HCT116 (cell line): Measurements from ENCODE around the gene GNG2. TPM values are rescaled to one million over a fixed set of nuclear protein-coding genes. Genes with fewer than 3 reads are reported as not detected.

Experiments used
- ATAC-seq: fragments of 200-7000 bp; cut with Tn5 transposase; 2 replicates; pipeline ENCODE4 v1.9.1; 2020; ENCODE audit warnings: mild to moderate bottlenecking, moderate library complexity
- BruUV-seq: library from RNA; stranded (reverse); fragments of 400-500 nt; replicated peaks from 2 replicates; lab custom pipeline; 2021; lab: Mats Ljungman, UMichigan
- CTCF ChIA-PET: fragments of 300-600 bp; sonication (Branson Sonifier 250); formaldehyde crosslinking; loops from one replicate; lab custom pipeline; 2021; ENCODE audit warnings: antibody characterized with exemption; lab: Charles Lee
- POLR2A ChIA-PET: fragments of 300-600, 350-600 bp; sonication (Branson Sonifier 250); formaldehyde crosslinking; loops from one replicate; lab custom pipeline; 2021; ENCODE audit warnings: antibody characterized with exemption; lab: Charles Lee
- RAD21 ChIA-PET, 2 experiments: fragments of 300-600 bp; sonication (Branson Sonifier 250); formaldehyde crosslinking; loops; one replicate each; lab custom pipeline; 2023; ENCODE audit warnings: low total read pairs in 2 of 2; ENCODE audit not compliant: uncharacterized antibody in 2 of 2, unreplicated experiment in 2 of 2, low non-redundant PET in 1 of 2; lab: Charles Lee
- DNase-seq: peaks from one replicate; pipeline ENCODE4 v3.0.0-alpha.2; 2010; ENCODE audit warnings: low read depth, low spot score
- H2AFZ ChIP-seq: fragments of 200-600 bp; shearing (Covaris generic), sonication (generic); 2 replicates; pipeline ENCODE4 v1.6.1; 2017; ENCODE audit warnings: low read depth, mixed run types, mixed read lengths, antibody characterized with exemption, low read length; ENCODE audit not compliant: poor library complexity, severe bottlenecking
- H3K27ac ChIP-seq: 2 replicates; pipeline ENCODE4 v1.5.1; 2012; ENCODE audit warnings: low read depth, low read length
- H3K27me3 ChIP-seq: fragments of 200-600 bp; sonication (generic); 2 replicates; pipeline ENCODE4 v1.6.1; 2016; ENCODE audit warnings: mixed run types, low read length, mixed read lengths; ENCODE audit not compliant: insufficient read depth
- H3K36me3 ChIP-seq, 2 experiments: fragments of 200-500 bp in 1 of 2; fragments of 200-600 bp in 1 of 2; sonication (Bioruptor generic) in 1 of 2; sonication (generic) in 1 of 2; 2 replicates each; pipeline versions ENCODE4 v1.5.1 to v1.6.1; 2014 to 2016; ENCODE audit warnings: low read length in 2 of 2, inconsistent platforms in 1 of 2, mixed read lengths in 1 of 2, mixed run types in 1 of 2; ENCODE audit not compliant: insufficient read depth in 2 of 2, control insufficient read depth in 1 of 2
- H3K4me1 ChIP-seq, 2 experiments: fragments of 200-600 bp in 1 of 2; sonication (generic) in 1 of 2; 2 replicates each; pipeline versions ENCODE4 v1.5.1 to v1.6.1; 2012 to 2017; ENCODE audit warnings: low read length in 2 of 2, inconsistent platforms in 1 of 2, mild to moderate bottlenecking in 1 of 2, mixed read lengths in 1 of 2, mixed run types in 1 of 2, moderate library complexity in 1 of 2; ENCODE audit not compliant: insufficient read depth in 2 of 2, control insufficient read depth in 1 of 2
- H3K4me2 ChIP-seq: fragments of 200-600 bp; sonication (generic); 2 replicates; pipeline ENCODE4 v1.6.1; 2017; ENCODE audit warnings: mixed run types, low read length, mixed read lengths
- H3K4me3 ChIP-seq, 2 experiments: fragments of 200-600 bp in 1 of 2; sonication (generic) in 1 of 2; replicated peaks in 1 of 2; 2 replicates each; pipeline ENCODE4 v1.5.1; 2011 to 2016; ENCODE audit warnings: low read length in 2 of 2, control low read depth in 1 of 2, low read depth in 1 of 2, mild to moderate bottlenecking in 1 of 2, mixed read lengths in 1 of 2, mixed run types in 1 of 2
- H3K79me2 ChIP-seq: fragments of 200-600 bp; sonication (generic); 2 replicates; pipeline ENCODE4 v1.6.1; 2017; ENCODE audit warnings: mild to moderate bottlenecking, mixed run types, low read length, moderate library complexity, mixed read lengths; ENCODE audit not compliant: insufficient read depth
- H3K9ac ChIP-seq: fragments of 200-600 bp; sonication (generic); 2 replicates; pipeline ENCODE4 v1.6.1; 2016; ENCODE audit warnings: low read length, mixed read lengths
- H3K9me2 ChIP-seq: fragments of 200-600 bp; sonication (generic), shearing (Covaris generic); 2 replicates; pipeline ENCODE4 v1.6.1; 2017; ENCODE audit warnings: mixed run types, mild to moderate bottlenecking, moderate library complexity; ENCODE audit not compliant: insufficient read depth
- H3K9me3 ChIP-seq, 2 experiments: fragments of 200-500 bp in 1 of 2; fragments of 200-600 bp in 1 of 2; sonication (Bioruptor generic) in 1 of 2; sonication (generic) in 1 of 2; 2 replicates each; pipeline ENCODE4 v1.6.1; 2014 to 2017; ENCODE audit warnings: low read length in 2 of 2, mixed read lengths in 2 of 2, inconsistent platforms in 1 of 2, low read depth in 1 of 2, mild to moderate bottlenecking in 1 of 2, mixed run types in 1 of 2, moderate library complexity in 1 of 2; ENCODE audit not compliant: control insufficient read depth in 1 of 2, insufficient read depth in 1 of 2
- H4K20me1 ChIP-seq: fragments of 200-600 bp; sonication (generic), shearing (Covaris generic); 2 replicates; pipeline ENCODE4 v1.6.1; 2017; ENCODE audit warnings: mixed run types, mild to moderate bottlenecking, moderate library complexity; ENCODE audit not compliant: insufficient read depth
- CBX3 ChIP-seq: IDR thresholded peaks from 2 replicates; pipeline ENCODE4 v1.6.1; 2012; ENCODE audit warnings: low read depth
- JUND ChIP-seq: IDR thresholded peaks from 2 replicates; pipeline ENCODE4 v1.6.1; 2012
- RAD21 ChIP-seq: IDR thresholded peaks from 2 replicates; pipeline ENCODE4 v1.6.1; 2012; ENCODE audit warnings: low read depth, mild to moderate bottlenecking
- YY1 ChIP-seq: IDR thresholded peaks from 2 replicates; pipeline ENCODE4 v1.6.1; 2011; ENCODE audit warnings: low read length, low read depth, moderate library complexity, mild to moderate bottlenecking; ENCODE audit not compliant: insufficient replicate concordance; ENCODE audit errors: extremely low read depth
- intact Hi-C: fragments of 100-400 bp; cut with micrococcal nuclease; formaldehyde crosslinking; loops from 2 replicates; pipeline ENCODE4 v1.10.0; 2022
- total RNA-seq: library from RNA; stranded (reverse); gene quantifications from one replicate; pipeline ENCODE4 v1.2.1, GENCODE V29; 2021; ENCODE audit not compliant: unreplicated experiment
- TF ChIP-seq, protein P1 (sequence below), 3 experiments: fragments of 200-600 bp in 1 of 3; sonication (generic) in 1 of 3; IDR thresholded peaks in 2 of 3; conservative IDR thresholded peaks in 1 of 3; 2 replicates each; pipeline ENCODE4 v1.5.1; 2012 to 2017; ENCODE audit warnings: low read depth in 2 of 3, low read length in 2 of 3, antibody characterized with exemption in 1 of 3, borderline replicate concordance in 1 of 3, control low read depth in 1 of 3, mild to moderate bottlenecking in 1 of 3, mixed read lengths in 1 of 3, mixed run types in 1 of 3, moderate library complexity in 1 of 3; ENCODE audit not compliant: insufficient read depth in 1 of 3
- TF ChIP-seq, protein P2 (sequence below): IDR thresholded peaks from 2 replicates; pipeline ENCODE4 v1.6.1; 2012

GNG2 gene
- total RNA-seq, 1 experiment from 2014 or later: 0.74 TPM

DNA sequence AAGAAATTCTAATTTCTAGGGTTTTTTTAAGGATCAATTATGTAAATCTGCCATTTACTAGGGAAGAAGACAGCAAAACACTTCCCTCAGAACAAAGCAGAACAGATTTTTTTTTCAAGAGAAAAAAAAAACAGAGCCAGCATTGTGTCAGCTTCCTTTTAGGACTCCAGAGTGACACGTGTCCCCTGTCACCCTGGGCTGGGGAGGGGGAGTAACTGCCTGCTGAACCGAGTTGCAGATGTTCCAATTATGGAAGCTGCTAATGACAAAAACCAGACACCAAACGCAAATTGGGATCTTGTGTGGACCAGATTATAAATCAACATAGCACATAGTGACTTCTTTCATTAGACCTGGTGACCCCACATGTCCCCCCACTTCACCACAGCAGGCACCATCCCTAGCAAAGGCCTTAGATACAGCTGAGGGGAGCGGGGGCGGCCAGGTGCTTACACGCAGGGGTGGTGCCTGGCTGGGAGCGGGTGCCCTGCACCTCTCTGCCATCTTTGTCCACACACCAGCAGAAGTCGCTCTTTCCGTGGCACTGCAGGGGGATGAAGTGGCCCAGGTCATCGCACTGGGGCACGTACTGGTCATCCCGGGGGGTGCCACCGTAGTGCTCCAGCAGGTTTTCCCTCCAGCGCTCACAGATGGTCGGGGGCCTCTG lies 154.3 kb downstream of the GNG2 start:
- H3K9me3 ChIP-seq: no peaks in the 10 kb centered on the region
- ChIA-PET POLR2A (no interaction called here), RAD21 (interaction anchor here in 1 of 2 experiments (1.1 kb wide), 1 partner anchor 72 kb away, joined by 5 read pairs; no protein-coding TSS in a partner anchor), CTCF (interaction anchor here (0.7 to 1.3 kb wide), 5 partner anchors 10 to 36 kb away, joined by 3 to 7 read pairs (median 3); no protein-coding TSS in a partner anchor)
- H3K4me1 ChIP-seq: no peaks in the 10 kb centered on the region
- H3K27ac ChIP-seq: no peak overlapping the region
- H3K9me2 ChIP-seq: no peaks in the 10 kb centered on the region
- H3K9ac ChIP-seq: no peak overlapping the region
- ATAC-seq: no peak
- peaks cover 6% of the 10 kb centered on the region; the same call in 1 of the 2 replicates for H3K27me3 ChIP-seq
- H3K79me2 ChIP-seq: no peaks in the 10 kb centered on the region
- H3K4me2 ChIP-seq: no peak overlapping the region
- intact Hi-C loops: no loop called here
- H4K20me1 ChIP-seq: no peaks in the 10 kb centered on the region
- peaks cover 6 to 22% of the 10 kb centered on the region in 2 experiments; a peak in 3 of 4 replicates for H3K36me3 ChIP-seq
- no TSS peak for BruUV-seq
- no peak overlapping the region for H3K4me3 ChIP-seq
- H2AFZ ChIP-seq: no peak overlapping the region
- DNase-seq: no peak
- TF ChIP-seq JUND: no peak
- TF ChIP-seq CBX3: no peak

DNA sequence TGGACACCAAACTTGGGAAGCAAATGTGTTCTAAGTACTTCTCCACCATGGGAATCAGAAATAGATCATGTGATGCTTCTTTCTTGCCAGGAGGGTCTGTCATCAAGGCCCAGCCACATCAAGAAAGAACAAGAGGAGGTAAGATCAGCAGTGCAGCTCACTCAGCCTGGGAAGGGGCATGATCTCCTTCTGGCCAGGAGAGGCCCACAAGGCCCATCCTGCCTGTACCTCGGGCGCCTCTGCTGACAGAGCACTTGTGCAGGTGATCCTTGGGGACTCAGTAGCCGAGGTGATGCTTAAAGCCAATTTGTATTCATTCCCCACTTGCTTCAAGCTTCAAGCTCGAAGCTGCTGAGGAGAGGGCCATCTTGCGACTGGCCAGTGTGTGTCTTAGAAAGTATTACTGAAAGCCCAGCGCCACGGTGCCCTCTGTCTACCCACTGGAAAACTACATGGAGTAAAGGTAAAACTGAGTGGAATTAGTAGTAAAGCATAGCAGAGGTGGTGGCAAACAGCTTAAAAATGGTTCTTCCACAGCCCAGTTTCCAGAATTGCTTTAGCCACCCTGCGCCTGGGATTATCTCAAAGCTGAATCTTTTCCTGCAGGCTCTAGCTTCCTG lies 155.1 kb downstream of the GNG2 start:
- RAD21 ChIA-PET: no interaction called here
- Histone ChIP-seq H3K9me2 (no peaks in the 10 kb centered on the region), H3K27me3 (peaks cover 6% of the 10 kb centered on the region; the same call in 1 of the 2 replicates), H2AFZ (no peak overlapping the region)
- intact Hi-C loops: no loop called here
- DNase-seq: peak; percentile 19
- ATAC-seq: peak; percentile 85
- peak; percentile 37; the same call in 1 of the 2 replicates for TF ChIP-seq RAD21
- no peak for TF ChIP-seq JUND
- TF ChIP-seq, protein P1, sequence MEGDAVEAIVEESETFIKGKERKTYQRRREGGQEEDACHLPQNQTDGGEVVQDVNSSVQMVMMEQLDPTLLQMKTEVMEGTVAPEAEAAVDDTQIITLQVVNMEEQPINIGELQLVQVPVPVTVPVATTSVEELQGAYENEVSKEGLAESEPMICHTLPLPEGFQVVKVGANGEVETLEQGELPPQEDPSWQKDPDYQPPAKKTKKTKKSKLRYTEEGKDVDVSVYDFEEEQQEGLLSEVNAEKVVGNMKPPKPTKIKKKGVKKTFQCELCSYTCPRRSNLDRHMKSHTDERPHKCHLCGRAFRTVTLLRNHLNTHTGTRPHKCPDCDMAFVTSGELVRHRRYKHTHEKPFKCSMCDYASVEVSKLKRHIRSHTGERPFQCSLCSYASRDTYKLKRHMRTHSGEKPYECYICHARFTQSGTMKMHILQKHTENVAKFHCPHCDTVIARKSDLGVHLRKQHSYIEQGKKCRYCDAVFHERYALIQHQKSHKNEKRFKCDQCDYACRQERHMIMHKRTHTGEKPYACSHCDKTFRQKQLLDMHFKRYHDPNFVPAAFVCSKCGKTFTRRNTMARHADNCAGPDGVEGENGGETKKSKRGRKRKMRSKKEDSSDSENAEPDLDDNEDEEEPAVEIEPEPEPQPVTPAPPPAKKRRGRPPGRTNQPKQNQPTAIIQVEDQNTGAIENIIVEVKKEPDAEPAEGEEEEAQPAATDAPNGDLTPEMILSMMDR (IDR thresholded peaks at IDR 0.05 in 2 of 3, conservative IDR thresholded peaks at IDR 0.05 in 1 of 3; ENCODE audit: borderline replicate concordance in 1 of 3, insufficient read depth in 1 of 3, low read depth in 2 of 3, low read length in 2 of 3): peak; percentile 28 to 58 (median 56); a peak in 5 of 6 replicates
- TF ChIP-seq, protein P2, sequence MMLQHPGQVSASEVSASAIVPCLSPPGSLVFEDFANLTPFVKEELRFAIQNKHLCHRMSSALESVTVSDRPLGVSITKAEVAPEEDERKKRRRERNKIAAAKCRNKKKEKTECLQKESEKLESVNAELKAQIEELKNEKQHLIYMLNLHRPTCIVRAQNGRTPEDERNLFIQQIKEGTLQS: no peak
- TF ChIP-seq YY1: no peak
- TF ChIP-seq, all 23 proteins: peak for 2
- ChIA-PET CTCF (interaction anchor here (0.7 to 1.3 kb wide), 7 partner anchors 9 to 37 kb away, joined by 3 to 7 read pairs (median 4); no protein-coding TSS in a partner anchor), POLR2A (no interaction called here)
- H3K9ac ChIP-seq: no peak overlapping the region
- BruUV-seq: no TSS peak
- no peaks in the 10 kb centered on the region for H3K4me1 ChIP-seq
- H3K36me3 ChIP-seq: peaks cover 4 to 14% of the 10 kb centered on the region in 2 experiments; a peak in 3 of 4 replicates
- H3K79me2 ChIP-seq: no peaks in the 10 kb centered on the region
- no peak overlapping the region for H3K4me3 ChIP-seq
- no peak overlapping the region for H3K4me2 ChIP-seq
- H4K20me1 ChIP-seq: no peaks in the 10 kb centered on the region
- no peak overlapping the region for H3K27ac ChIP-seq
- no peaks in the 10 kb centered on the region for H3K9me3 ChIP-seq
